HG03354 (cell line): ENCODE measurements around the gene PRICKLE4.
"Not testable (repeated sequence)": the region's sequence is repeated elsewhere in the genome, so short reads cannot be mapped to it uniquely, and the experiment has no call there.

Experiments
- ATAC-seq: cut with Tn5 transposase; IDR thresholded peaks from one replicate; pipeline ENCODE4 v1.9.1; 2021; ENCODE audit warnings: mild to moderate bottlenecking; ENCODE audit not compliant: unreplicated experiment, poor library complexity, severe bottlenecking

PRICKLE4 gene

GRCh38 chr6:41787219-41787917, 6.8 kb downstream of the PRICKLE4 start, which contains the start of gene TOMM6:
Gene TOMM6 (plus strand): TSS chr6:41787694. CDS start chr6:41787698, 4 bp downstream.
- ATAC-seq, result peak; percentile 80

- ATAC-seq, result no peak
These were observed 8.8 kb downstream of the PRICKLE4 start for GRCh38 chr6:41789390-41789724.

- ATAC-seq, result no peak
These were observed 9.5 kb downstream of the PRICKLE4 start for GRCh38 chr6:41790045-41790444.

GRCh38 chr6:41791305-41791704, 10.7 kb downstream of the PRICKLE4 start:
- ATAC-seq, result no peak

GRCh38 chr6:41791984-41792383, 11.4 kb downstream of the PRICKLE4 start:
- no peak for ATAC-seq

GRCh38 chr6:41796474-41796873, 15.9 kb downstream of the PRICKLE4 start:
- ATAC-seq, result no peak

- no peak for ATAC-seq
These were observed 18.4 kb downstream of the PRICKLE4 start for GRCh38 chr6:41798901-41799558.

- no peak for ATAC-seq
These were observed 19.0 kb downstream of the PRICKLE4 start for GRCh38 chr6:41799559-41799911.

GRCh38 chr6:41801380-41801779, 20.8 kb downstream of the PRICKLE4 start:
- ATAC-seq, result no peak

GRCh38 chr6:41805830-41806774, 25.5 kb downstream of the PRICKLE4 start:
- ATAC-seq, result no peak

GRCh38 chr6:41811095-41811494, 30.5 kb downstream of the PRICKLE4 start:
- ATAC-seq, result no peak

GRCh38 chr6:41811946-41812345, 31.4 kb downstream of the PRICKLE4 start:
- ATAC-seq, result not testable (repeated sequence)

GRCh38 chr6:41813469-41813868, 32.9 kb downstream of the PRICKLE4 start:
- no peak for ATAC-seq

GRCh38 chr6:41813956-41814355, 33.4 kb downstream of the PRICKLE4 start:
- no peak for ATAC-seq

- no peak for ATAC-seq
These were observed 34.0 kb downstream of the PRICKLE4 start for GRCh38 chr6:41814629-41815028.

GRCh38 chr6:41815587-41815986, 35.0 kb downstream of the PRICKLE4 start:
- ATAC-seq, result no peak

GRCh38 chr6:41818271-41819054, 37.9 kb downstream of the PRICKLE4 start:
- ATAC-seq, result no peak

- no peak for ATAC-seq
These were observed 40.7 kb downstream of the PRICKLE4 start for GRCh38 chr6:41821266-41821665.

- ATAC-seq, result no peak
These were observed 41.4 kb downstream of the PRICKLE4 start for GRCh38 chr6:41822021-41822420.

GRCh38 chr6:41823178-41823577, 42.6 kb downstream of the PRICKLE4 start:
- ATAC-seq, result no peak
